Islet of Langerhans (tissue), 1 donor: ENCODE measurements around the gene TMED10.

ENCODE experiments used
- FAIRE-seq: peaks from one replicate; lab custom pipeline; 2011; peaks lifted over from hg19 to GRCh38; lab: Jason Lieb, UNC

Gene TMED10

GRCh38 chr14:75084513-75084912 is 91.9 kb downstream of the TMED10 start:
- FAIRE-seq, result no peak

DNA sequence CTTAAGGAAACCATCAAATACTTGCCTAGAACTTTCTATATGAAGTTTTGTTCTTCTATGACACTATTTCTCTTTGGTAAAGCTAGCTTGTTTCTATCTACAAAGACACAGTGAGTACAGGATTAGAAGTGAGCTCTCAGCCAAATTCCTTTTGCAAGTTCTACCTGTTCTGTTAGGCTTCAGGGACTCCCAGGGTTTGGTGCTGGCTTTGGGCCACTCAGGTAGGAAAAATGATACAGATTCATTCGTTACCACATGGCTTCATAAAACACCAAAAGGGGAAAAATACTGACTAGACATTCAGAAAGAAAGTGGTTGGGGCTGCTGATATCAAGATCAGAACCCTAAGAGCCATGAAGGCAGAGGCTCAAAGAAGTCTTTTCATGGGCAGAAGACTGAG is 93.1 kb downstream of the TMED10 start:
- no peak for FAIRE-seq

DNA sequence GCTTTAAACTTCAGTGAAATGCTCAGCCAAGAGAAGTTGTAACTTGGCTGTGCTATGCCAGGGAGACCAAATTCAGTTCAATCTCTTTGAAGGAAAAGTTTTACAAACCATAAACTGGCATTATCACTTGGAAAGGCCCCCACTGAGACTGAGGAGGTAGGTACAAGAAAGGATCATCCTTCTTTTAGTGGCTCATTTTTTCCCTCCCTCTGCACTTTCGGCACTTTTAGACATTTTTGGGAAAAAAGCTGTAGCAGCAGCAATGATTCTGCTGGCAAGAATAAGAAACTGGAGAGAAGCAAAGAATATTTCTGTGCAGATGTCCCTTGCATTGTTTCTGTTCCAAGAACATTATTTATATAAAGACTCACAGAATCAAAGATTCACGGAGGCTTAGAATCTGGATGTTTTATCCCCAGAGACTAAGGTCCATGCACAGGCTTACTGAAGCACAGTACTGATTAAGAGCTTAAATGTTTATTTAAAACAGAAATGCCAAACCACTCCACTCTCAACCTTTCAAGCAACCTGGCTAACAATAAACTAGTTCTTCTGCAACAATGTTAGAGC is 94.7 kb downstream of the TMED10 start:
- no peak for FAIRE-seq
